ENCODE results near the gene SASH1.

GRCh38 chr6:148324297-148324985 is 18.2 kb upstream of the SASH1 start:
- no peak for TF ChIP-seq POLR2AphosphoS5 (IDR thresholded peaks at IDR 0.05)
- no peak for TF ChIP-seq CTCF (IDR thresholded peaks at IDR 0.05)

All from sigmoid colon (tissue), 4 donors.